CD4-positive, alpha-beta T cell treated with Interleukin-6 for 4 hours (primary cell): ENCODE data around the gene AMH.
"Not testable (repeated sequence)": the region's sequence is repeated elsewhere in the genome, so short reads cannot be mapped to it uniquely, and the experiment has no call there.

ENCODE experiments used
- DNase-seq: peaks from one replicate; pipeline ENCODE4 v3.0.0-alpha.2; 2020; ENCODE audit warnings: mixed read lengths

The AMH gene

DNA sequence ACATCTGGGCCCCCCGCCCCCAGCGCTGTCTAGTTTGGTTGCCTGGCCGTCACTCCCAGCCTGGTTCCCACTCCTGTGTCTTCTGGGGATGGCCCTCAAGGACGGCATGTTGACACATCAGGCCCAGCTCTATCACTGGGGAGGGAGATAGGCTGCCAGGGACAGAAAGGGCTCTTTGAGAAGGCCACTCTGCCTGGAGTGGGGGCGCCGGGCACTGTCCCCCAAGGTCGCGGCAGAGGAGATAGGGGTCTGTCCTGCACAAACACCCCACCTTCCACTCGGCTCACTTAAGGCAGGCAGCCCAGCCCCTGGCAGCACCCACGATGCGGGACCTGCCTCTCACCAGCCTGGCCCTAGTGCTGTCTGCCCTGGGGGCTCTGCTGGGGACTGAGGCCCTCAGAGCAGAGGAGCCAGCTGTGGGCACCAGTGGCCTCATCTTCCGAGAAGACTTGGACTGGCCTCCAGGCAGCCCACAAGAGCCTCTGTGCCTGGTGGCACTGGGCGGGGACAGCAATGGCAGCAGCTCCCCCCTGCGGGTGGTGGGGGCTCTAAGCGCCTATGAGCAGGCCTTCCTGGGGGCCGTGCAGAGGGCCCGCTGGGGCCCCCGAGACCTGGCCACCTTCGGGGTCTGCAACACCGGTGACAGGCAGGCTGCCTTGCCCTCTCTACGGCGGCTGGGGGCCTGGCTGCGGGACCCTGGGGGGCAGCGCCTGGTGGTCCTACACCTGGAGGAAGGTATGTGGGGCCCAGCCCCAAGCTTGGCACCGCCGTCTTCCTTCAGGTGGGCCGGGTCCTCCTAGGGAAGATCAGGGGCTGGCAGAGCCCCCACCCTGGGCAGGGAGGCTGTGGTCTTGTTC lies at the start of gene AMH:
AMH (plus strand) TSS at position 314 of the 857 bp plus-strand sequence; CDS start at position 324, 10 bp downstream.
- no peak for DNase-seq

DNA sequence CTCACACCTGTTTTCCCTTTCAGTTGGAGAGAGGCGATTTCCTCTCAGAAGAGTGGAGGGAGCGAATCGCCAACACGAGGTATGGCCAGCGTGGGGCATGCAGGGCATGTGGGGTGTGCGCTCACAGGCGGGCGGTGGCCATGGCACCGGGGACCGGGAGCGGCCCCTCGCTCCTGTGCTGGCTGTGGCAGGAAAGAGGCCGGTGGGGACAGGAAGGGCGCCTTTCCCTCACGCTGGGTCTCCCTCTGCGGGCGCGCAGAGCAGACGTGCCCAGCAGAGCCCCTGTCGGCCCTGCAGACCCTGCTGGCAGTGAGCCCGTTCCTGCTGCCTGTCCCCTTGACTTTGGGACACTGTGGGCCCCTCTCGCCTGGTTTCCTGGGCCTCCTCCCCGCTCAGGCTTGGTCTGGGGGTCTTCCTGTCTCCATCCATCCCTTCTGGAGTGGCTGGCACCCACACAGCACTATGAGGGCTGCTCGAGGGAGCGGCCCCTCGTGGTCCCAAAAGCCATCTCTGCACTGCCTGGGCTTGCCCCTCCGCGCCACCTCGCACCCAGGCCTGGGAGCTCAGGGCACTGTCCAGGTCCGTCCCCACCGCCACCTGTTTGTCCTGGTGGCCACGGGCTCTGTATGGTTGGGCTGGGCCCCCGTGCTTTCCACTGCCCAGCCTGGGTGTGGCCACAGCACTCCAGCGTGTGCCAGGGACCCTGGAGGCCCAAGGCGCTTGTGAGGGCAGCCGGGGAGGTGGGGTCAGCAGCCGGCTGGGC lies 49.1 kb upstream of the AMH start:
- no peak for DNase-seq

DNA sequence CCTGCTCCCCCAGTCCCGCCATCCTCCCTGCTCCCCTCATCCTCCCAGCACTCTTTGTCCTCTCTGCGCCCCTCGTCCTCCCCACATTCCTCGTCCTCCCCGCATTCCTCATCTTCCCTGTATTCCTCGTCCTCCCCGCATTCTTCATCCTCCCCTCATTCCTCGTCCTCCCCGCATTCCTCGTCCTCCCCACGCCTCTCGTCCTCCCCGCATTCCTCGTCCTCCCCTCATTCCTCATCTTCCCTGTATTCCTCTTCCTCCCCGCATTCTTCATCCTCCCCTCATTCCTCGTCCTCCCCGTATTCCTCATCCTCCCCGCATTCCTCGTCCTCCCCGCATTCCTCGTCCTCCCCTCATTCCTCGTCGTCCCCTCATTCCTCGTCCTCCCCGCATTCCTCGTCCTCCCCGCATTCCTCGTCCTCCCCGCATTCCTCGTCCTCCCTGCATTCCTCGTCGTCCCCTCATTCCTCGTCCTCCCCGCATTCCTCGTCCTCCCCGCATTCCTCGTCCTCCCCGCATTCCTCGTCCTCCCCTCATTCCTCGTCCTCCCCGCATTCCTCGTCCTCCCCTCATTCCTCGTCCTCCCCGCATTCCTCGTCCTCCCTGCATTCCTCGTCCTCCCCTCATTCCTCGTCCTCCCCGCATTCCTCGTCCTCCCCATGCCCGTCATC lies 48.4 kb upstream of the AMH start:
- not testable (repeated sequence) for DNase-seq

DNA sequence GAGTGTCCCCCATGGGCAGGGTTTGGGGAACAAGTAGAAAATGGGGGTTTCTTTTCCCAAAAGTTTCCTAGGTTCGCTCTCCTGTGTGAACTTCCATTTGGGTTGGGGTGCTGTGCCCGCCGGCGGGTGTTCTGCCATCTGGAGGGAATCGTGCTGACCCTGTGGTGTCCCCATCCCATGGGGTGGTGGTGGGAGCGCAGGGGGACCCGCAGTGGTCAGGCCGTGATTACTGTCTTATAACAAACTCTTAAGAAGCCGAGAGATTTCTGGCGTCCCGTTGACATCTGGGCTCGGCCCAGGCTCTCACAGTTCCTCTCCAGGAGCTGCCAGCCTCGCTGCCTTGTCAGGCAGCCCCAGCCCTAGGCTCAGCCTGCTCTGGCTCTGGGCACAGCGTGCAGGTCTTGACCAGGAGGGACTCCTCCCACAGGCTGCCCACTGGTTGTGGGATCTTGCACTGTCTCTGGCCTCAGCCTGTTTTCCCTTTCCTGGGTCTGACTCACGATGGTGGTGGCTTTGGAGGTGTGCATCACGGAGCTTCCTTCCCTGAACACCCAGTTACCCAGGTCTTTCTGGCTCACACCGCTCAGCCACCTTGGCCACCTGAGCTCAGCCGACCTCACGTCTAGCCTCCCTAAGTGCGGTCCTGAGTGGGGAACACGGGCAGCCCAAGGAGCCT lies 47.5 kb upstream of the AMH start:
- no peak for DNase-seq

DNA sequence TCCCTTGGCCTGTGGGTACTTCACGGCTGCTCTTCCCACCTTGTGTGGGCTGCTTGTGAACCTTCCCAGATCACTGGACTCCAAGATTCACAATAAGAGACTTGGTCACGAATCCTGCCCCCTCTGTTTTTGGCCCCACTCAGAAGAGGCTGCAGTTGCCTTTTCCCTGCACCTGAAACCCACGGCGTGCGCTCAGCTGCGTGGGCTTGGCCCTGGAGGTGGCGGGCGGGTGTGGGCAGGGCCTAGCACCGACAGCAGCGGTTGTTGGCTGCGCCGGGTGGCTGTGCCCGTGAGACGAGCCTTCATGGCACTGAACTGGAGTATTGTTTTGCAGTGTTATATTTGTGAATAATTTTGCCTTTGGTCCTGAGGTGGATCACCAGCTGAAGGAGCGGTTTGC lies 46.8 kb upstream of the AMH start:
- DNase-seq: no peak

DNA sequence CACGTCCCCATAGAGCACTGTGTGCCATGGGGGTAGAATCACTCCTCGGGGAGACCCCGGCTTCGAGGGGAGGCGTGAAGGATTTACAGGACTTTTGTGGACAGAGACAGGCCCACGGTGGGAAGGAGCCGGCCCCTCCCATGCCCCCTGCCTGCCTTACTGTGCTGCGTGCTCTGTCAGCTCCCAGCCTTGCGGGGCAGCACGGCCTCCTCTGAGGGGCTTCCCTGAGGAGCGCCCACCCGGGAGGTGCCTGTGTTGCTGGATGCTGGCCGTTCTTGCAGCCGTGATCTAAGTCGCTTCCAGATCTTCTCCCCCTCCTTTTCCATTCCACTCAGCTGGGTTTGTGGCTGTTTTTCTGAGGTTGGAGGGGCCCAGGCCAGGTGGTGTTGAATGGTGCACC lies 42.1 kb upstream of the AMH start:
- no peak for DNase-seq

DNA sequence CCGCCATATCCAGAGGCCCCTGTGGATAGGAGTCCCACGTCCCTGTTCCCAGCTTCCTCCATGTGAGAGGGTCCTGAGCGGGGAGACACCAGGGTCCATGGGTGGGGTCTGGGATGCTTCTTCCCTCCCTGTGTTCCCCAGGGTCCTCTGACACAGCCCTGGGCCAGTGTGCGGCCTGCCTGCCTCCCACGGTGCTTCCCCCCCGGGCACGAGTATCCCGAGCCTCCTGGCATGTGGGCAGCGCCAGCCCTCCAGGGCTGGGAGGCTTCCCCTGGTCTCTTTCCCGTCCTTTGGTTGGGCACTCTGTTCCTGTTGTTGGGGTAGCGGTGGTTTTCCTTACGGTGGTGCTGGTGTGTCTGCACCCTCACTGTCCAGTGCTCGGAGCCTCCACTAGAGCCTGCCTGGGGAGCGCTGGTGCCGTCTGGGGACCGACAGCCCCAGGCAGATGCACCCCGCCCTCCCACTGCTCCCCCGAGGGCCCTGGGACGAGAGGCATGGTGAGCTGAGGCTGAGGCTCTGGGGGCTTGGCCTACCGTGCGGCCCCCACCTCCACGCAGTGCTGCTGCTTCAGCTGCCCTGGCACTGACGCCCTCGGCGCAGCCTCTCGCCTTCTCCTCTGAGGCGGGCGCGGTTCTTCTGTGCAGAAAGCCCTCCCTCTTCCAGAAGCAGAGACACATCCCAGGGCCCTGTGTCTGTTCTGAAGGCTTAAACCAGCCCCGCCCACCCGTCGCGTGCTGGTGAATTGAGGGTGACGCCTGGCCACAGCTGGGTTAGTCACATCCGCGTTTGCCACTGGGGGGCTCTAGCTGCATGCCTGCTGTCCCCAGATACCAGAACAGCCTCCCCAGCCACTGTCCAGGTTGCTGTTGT lies 40.9 kb upstream of the AMH start:
- peak; percentile 33 for DNase-seq

DNA sequence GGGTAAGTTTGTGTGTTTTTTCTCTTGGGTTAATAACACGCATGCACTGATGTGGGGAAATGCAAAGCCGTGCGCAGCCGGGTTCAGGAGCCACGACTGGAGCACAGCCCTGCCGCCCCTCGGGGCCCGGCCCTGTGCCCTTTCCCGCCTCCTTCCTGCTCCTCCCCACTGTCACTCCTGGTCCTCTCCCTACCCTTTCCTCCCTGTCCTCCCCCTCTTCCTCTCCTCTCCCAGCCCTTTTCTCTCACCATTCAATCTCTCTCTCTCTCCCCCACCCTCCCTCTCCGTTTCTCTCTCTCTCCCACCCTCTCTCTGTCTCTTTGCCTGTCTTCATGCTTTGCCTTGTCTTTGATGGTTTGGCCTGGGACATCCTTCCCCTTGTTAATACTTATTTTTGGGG lies 40.1 kb upstream of the AMH start:
- no peak for DNase-seq

DNA sequence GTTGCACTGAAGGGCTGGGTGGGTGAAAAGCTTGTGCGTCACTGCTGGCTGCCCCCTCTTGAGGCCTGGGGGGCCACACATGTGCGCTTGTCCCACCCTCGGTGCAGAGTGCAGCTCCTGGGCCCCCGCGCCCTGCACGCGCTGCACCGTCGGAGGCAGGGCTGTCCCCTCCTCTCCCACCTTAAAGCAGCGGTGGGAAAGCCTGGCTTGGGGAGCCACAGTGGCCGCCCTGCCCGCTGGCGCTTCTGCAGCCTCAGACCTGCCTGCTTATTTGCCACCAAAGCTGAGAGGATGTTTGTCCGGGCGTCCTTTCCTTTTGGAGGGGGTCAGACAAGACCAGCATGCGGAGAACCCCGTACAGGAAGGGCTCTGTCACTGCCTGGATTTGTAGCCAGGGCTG lies 39.7 kb upstream of the AMH start:
- DNase-seq: no peak

DNA sequence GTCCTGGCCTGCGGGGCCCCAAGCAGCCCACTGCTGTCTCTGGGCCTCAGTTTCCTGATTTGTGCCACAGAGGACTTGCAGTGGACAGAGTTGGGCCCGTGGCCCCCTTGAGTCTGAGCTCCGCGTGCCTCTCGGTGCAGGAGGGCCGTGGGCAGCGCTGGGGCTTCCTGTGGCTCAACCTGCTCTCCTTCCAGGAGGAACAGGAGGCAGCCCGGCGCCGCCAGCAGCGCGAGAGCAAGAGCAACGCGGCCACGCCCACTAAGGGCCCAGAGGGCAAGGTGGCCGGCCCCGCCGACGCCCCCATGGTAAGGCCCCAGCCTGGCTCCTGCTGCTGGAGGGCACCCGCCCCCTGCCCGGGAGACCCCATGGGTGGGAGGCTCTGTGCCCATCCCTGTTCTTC lies 38.9 kb upstream of the AMH start:
- no peak for DNase-seq

DNA sequence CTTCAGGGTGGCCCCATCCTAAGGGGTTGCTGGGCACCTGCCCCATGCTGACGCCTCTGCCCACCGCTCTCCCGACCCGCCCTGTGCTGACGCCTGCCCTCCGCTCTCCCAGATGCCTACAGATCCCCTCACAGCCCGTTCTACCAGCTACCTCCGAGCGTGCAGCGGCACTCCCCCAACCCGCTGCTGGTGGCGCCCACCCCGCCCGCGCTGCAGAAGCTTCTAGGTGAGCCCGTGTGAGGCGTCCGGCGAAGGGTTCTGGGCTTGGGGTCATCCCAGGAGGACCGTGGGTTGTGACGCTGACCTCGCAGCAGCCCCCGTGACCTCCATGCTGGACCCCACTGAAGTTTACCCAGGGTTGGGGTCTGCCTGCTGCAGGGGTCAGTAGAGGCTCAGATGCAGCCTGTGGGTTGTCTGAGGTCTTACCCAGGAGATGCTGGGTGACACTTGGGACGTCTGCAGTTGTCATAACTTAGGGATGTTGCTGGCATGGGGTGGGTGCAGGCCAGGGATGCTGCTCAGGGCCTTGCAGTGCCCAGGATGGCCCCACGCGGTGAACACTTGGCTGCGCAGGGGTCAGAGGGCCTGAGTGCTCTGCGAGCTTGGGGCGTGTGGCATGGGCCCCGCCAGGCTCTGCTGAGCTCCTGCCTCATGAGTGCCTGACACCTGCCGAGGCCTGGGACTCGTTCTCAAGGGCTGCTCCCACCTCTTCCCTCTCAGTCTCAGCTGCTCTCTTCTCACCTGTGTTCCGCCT lies 38.0 kb upstream of the AMH start:
- DNase-seq: no peak

DNA sequence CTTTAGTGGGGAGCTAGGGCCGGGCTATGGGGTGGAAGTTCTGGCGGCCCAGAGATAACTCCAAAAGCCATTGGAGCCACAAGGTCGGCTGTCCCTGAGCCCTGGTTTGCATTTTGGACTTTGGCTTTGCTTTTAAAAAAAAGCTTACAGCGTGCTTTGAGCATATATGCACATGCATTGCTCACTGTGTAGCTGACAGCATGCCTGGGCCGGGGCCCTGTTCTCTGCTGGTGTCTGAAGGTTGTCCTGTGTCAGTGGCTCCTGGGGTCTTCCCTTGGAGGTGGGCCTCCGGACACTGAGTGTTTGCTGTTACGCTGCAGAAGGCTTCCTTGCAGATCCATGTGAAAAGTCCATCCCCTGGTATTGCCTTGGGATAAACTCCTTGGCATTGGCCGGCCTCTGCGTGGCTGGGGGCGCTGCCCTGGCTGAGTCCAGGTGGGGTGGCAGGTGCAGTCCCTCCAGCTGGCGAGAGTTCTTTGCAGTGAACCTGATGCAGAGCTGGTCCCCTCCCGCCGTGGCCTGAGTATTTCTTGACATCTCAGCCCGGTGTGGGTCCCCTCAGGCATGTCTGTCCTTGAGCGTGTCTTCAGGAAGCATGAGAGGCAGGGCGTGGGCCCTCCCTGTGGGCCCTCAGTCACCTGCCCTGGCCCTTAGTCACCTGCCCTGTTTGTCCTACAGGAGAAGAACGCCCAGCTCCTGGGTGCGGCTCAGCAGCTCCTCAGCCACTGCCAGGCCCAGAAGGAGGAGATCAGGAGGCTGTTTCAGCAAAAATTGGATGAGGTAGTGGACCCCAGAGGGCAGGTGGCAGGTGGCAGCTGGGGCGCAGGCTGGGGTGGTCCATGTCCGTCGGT lies 36.0 kb upstream of the AMH start:
- DNase-seq: no peak

DNA sequence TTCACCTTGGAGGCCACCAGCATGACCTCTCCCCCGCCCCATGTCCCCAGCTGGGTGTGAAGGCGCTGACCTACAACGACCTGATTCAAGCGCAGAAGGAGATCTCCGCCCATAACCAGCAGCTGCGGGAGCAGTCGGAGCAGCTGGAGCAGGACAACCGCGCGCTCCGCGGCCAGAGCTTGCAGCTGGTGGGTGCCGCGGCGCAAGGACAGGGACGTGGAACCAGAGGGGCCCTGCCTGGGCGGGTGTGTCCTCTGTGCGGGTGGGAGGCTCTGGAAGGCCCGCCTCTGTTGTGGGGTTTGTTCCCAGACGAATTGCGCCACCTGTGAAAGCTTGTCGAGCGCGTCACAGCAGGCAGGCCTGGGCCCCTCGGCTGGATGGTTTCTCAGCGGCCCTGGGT lies 35.3 kb upstream of the AMH start:
- DNase-seq: no peak

DNA sequence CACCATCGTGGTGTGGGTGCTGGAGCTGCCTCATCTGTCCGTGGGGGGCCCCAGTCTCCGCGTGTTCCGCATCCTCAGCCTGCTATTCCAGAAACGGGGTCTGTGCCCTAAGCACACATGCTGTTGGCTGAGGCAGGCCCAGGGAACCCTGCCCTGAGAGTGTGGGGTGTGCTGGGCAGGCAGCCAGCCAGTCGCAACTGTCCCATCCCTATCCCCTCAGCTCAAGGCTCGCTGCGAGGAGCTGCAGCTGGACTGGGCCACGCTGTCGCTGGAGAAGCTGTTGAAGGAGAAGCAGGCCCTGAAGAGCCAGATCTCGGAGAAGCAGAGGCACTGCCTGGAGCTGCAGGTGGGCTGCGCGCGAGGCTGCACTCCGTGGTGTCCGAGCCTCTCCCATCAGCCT lies 34.9 kb upstream of the AMH start:
- DNase-seq: no peak

DNA sequence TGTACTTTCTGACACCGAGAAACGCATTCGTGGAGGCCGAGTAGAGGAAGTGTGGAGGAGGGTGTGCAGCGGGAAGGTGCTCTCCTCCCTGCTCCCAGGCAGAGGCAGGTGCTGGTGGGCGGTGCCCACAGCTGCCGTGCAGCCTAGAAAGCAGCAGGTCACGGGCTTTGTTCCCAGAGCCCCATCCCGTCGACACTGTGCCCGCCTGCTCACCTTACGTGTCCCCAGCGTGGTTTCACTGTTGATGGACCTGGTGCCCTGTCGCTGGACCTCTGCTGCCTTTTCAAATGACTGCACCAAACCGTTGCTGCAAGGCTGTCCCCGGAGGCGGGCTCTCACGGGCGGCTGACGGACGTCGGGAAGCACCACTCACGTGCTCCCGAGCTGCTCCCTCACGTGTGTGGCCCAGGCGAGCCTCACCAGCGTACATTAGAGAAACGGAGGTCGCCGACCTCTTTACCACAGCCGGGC lies 33.8 kb upstream of the AMH start:
- peak; percentile 58 for DNase-seq

DNA sequence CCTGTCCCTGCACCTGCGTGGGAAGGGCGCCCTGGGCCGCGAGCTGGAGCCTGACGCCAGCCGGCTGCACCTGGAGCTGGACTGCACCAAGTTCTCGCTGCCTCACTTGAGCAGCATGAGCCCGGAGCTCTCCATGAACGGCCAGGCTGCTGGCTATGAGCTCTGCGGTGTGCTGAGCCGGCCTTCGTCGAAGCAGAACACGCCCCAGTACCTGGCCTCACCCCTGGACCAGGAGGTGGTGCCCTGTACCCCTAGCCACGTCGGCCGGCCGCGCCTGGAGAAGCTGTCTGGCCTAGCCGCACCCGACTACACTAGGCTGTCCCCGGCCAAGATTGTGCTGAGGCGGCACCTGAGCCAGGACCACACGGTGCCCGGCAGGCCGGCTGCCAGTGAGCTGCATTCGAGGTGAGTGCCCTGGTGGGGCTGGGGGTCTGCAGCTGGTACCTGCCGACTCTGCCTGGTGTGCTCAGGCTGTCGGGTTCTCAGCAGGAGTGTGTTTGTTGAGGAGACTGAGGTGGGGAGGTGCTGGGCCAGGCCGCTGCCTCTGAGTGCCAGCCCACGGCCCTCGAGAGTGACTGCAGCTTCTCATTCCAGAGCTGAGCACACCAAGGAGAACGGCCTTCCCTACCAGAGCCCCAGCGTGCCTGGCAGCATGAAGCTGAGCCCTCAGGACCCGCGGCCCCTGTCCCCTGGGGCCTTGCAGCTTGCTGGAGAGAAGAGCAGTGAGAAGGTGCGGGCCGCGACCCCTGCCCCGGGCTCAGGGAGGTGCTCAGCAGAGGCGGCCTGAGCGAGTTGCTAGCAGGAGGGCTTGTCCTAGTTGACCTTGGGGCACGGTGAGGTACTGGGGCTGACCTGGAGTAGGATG lies 32.5 kb upstream of the AMH start:
- DNase-seq: no peak

DNA sequence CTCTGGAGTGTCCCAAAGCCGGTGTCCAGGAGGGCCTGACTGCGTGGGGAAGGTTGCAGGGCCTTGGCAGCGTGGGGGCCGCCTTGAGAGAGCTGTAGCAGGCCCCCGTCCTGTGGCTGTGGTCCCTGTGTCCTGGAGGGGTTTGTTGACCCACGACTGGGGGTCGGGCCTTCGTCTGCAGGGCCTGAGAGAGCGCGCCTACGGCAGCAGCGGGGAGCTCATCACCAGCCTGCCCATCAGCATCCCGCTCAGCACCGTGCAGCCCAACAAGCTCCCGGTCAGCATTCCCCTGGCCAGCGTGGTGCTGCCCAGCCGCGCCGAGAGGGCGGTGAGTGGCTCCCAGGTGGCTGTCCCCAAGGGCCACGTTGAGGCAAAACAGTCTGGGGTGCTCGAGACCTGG lies 31.5 kb upstream of the AMH start:
- no peak for DNase-seq

DNA sequence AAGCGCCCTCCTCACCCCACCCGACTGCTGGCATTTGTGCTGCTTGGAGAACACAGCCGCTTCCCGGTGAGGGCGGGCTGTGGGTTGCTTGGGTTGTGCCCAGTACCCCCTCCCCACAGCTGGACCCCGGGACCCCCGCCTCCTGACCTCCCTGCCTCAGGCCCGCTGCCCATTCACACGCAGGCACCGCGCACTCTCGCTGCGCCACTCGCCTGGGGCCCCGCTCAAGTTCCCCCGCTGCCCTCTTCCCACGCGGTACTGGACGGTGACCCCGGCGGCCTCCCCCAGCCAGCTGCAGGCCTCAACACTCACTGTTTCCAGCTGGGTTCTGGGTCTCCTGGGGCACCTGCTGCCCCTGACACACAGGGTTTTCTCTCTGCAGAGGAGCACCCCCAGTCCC lies 29.4 kb upstream of the AMH start:
- DNase-seq: no peak

DNA sequence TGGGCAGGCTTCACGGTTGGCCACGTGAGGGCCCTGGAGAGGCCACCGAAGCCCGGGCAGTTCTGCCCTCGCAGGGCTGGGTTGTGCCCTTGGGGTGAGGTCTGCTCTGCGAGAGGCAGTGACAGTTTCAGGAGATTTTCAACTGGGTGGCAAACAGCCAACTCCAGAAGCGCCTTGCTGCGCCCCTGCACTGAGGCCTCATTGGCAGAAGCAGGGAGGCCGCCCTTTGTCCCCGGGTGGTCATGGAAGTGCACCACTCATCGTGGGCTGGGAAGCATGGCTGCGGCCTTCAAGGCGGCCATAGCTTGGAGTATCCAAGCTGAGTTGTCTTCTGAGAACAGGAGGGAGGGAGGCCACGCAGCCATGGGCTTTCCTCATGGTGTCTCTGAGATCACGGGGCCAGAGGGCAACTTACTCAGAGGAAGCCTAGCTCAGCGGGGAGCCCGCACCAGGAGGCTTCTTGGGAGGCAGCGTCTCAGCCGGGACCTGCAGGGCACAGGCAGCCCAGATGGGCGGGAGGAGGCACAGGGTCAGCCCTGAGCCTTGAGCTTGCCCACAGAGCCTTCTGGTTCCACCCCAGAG lies 27.8 kb upstream of the AMH start:
- no peak for DNase-seq
